Effector memory CD4-positive, alpha-beta T cell (primary cell): Measurements from ENCODE around the gene USP2.

Source experiments
- DNase-seq, 3 donors: peaks; one replicate each; pipeline ENCODE4 v3.0.0-alpha.2; 2020
- H3K27ac ChIP-seq: 2 replicates; pipeline ENCODE4 v1.7.0; 2013; ENCODE audit warnings: mild to moderate bottlenecking, low read length, moderate library complexity; ENCODE audit not compliant: insufficient read depth, poor library complexity, severe bottlenecking
- H3K27me3 ChIP-seq: replicated peaks from 2 replicates; pipeline ENCODE4 v1.7.0; 2013; ENCODE audit warnings: mild to moderate bottlenecking, low read length; ENCODE audit not compliant: insufficient read depth, control insufficient read depth, poor library complexity, severe bottlenecking
- H3K36me3 ChIP-seq: 2 replicates; pipeline ENCODE4 v1.7.0; 2013; ENCODE audit warnings: mild to moderate bottlenecking, low read length, moderate library complexity; ENCODE audit not compliant: control insufficient read depth, insufficient read depth
- H3K4me1 ChIP-seq: 2 replicates; pipeline ENCODE4 v1.7.0; 2013; ENCODE audit warnings: low read length, mild to moderate bottlenecking; ENCODE audit not compliant: control insufficient read depth, insufficient read depth, poor library complexity, severe bottlenecking
- H3K4me3 ChIP-seq: 2 replicates; pipeline ENCODE4 v1.7.0; 2013; ENCODE audit warnings: low read length, low read depth, mild to moderate bottlenecking; ENCODE audit not compliant: insufficient read depth, poor library complexity, severe bottlenecking
- H3K9me3 ChIP-seq: 2 replicates; pipeline ENCODE4 v1.7.0; 2013; ENCODE audit warnings: mild to moderate bottlenecking, low read length, moderate library complexity; ENCODE audit not compliant: control insufficient read depth

USP2 gene

GRCh38 chr11:119318240-119319135 lies 63.0 kb downstream of the USP2 start:
- DNase-seq: peak; percentile 33 to 58 (median 56)
- H3K27ac ChIP-seq: peak overlapping the region; percentile 27

GRCh38 chr11:119317592-119318239 lies 63.8 kb downstream of the USP2 start:
- DNase-seq: no peak
- Histone ChIP-seq H3K4me3 (no peak overlapping the region), H3K27ac (no peak overlapping the region), H3K9me3 (no peaks in the 10 kb centered on the region), H3K36me3 (no peaks in the 10 kb centered on the region), H3K27me3 (peaks cover 21% of the 10 kb centered on the region), H3K4me1 (peaks cover 56% of the 10 kb centered on the region)

More at GRCh38 chr11:119318240-119319135, 63.0 kb downstream of the USP2 start:
- Histone ChIP-seq H3K4me3 (no peak overlapping the region), H3K36me3 (no peaks in the 10 kb centered on the region), H3K4me1 (peaks cover 56% of the 10 kb centered on the region), H3K27me3 (peaks cover 21% of the 10 kb centered on the region), H3K9me3 (no peaks in the 10 kb centered on the region)

GRCh38 chr11:119316729-119317591 lies 64.5 kb downstream of the USP2 start, which contains the start of gene MCAM:
Gene MCAM, minus strand, starts transcription at chr11:119317130. Its CDS starts 29 bp downstream, at chr11:119317101.
- H3K27me3 ChIP-seq: peaks cover 21% of the 10 kb centered on the region
- no peak for DNase-seq
- no peaks in the 10 kb centered on the region for H3K9me3 ChIP-seq
- H3K27ac ChIP-seq: no peak within 1 kb of the TSS
- H3K4me3 ChIP-seq: peak within 1 kb of the TSS; percentile 49
- no peaks in the 10 kb centered on the region for H3K36me3 ChIP-seq
- peaks cover 56% of the 10 kb centered on the region for H3K4me1 ChIP-seq

GRCh38 chr11:119316016-119316728 lies 65.3 kb downstream of the USP2 start:
- H3K27me3 ChIP-seq: peaks cover 21% of the 10 kb centered on the region
- peaks cover 50% of the 10 kb centered on the region for H3K4me1 ChIP-seq
- no peak overlapping the region for H3K27ac ChIP-seq
- no peak for DNase-seq
- H3K9me3 ChIP-seq: no peaks in the 10 kb centered on the region
- H3K36me3 ChIP-seq: no peaks in the 10 kb centered on the region
- H3K4me3 ChIP-seq: peak overlapping the region; percentile 49

- DNase-seq: peak in 2 of 3 donors; percentile 27 to 34
- Histone ChIP-seq H3K4me1 (peaks cover 42% of the 10 kb centered on the region), H3K9me3 (no peaks in the 10 kb centered on the region)
Observed at GRCh38 chr11:119315131-119316015, 66.1 kb downstream of the USP2 start.

GRCh38 chr11:119314726-119315125 lies 66.8 kb downstream of the USP2 start:
- DNase-seq: no peak
- no peak overlapping the region for H3K27ac ChIP-seq
- H3K4me3 ChIP-seq: no peak overlapping the region
- H3K27me3 ChIP-seq: peaks cover 21% of the 10 kb centered on the region
- H3K9me3 ChIP-seq: no peaks in the 10 kb centered on the region
- peaks cover 41% of the 10 kb centered on the region for H3K4me1 ChIP-seq
- H3K36me3 ChIP-seq: no peaks in the 10 kb centered on the region

More at GRCh38 chr11:119315131-119316015, 66.1 kb downstream of the USP2 start:
- peak overlapping the region; percentile 49 for H3K4me3 ChIP-seq
- no peaks in the 10 kb centered on the region for H3K36me3 ChIP-seq
- peaks cover 21% of the 10 kb centered on the region for H3K27me3 ChIP-seq
- H3K27ac ChIP-seq: no peak overlapping the region

- Histone ChIP-seq H3K36me3 (no peaks in the 10 kb centered on the region), H3K9me3 (no peaks in the 10 kb centered on the region), H3K4me3 (no peak overlapping the region), H3K27me3 (peaks cover 9% of the 10 kb centered on the region), H3K4me1 (peaks cover 17% of the 10 kb centered on the region), H3K27ac (no peak overlapping the region)
- DNase-seq: no peak
Observed at GRCh38 chr11:119310682-119311052, 70.8 kb downstream of the USP2 start.

GRCh38 chr11:119309953-119310681 lies 71.4 kb downstream of the USP2 start:
- H3K36me3 ChIP-seq: no peaks in the 10 kb centered on the region

More at GRCh38 chr11:119309953-119310681, 71.4 kb downstream of the USP2 start:
- peaks cover 4% of the 10 kb centered on the region for H3K27me3 ChIP-seq
- no peak overlapping the region for H3K27ac ChIP-seq
- no peak for DNase-seq
- H3K4me3 ChIP-seq: no peak overlapping the region
- no peaks in the 10 kb centered on the region for H3K9me3 ChIP-seq
- peaks cover 11% of the 10 kb centered on the region for H3K4me1 ChIP-seq
